HG02970 (cell line): Measurements from ENCODE around the gene TF.
"Not testable (repeated sequence)": the region's sequence is repeated elsewhere in the genome, so short reads cannot be mapped to it uniquely, and the experiment has no call there.

Experiments used
- ATAC-seq: cut with Tn5 transposase; IDR thresholded peaks from one replicate; pipeline ENCODE4 v1.9.1; 2021; ENCODE audit warnings: mild to moderate bottlenecking, moderate library complexity, moderate number of reproducible peaks; ENCODE audit not compliant: unreplicated experiment, low FRiP score

TF gene

GRCh38 chr3:133745981-133746711 lies at the start of gene TF:
Gene TF, plus strand, starts transcription at chr3:133746393. Its CDS starts 48 bp downstream, at chr3:133746441.
- no peak for ATAC-seq

DNA sequence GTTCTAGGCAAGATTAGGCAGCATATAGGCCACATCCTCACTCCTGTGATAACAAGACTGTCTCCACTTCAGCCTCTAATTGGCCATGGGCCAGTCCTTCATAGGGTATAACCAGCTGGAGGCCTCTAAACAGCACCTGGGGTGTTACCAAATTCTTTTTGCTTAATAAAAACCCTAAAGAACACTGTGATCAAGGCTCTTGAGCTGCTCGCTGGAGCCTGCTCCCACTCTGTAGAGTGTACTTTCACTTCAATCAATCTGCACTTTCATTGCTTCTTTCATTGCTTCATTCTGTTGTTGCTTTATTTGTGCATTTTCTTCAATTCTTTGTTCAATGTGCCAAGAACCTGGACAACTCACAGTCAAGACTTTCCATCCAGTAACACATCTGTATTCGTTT lies 48.2 kb upstream of the TF start:
- no peak for ATAC-seq

DNA sequence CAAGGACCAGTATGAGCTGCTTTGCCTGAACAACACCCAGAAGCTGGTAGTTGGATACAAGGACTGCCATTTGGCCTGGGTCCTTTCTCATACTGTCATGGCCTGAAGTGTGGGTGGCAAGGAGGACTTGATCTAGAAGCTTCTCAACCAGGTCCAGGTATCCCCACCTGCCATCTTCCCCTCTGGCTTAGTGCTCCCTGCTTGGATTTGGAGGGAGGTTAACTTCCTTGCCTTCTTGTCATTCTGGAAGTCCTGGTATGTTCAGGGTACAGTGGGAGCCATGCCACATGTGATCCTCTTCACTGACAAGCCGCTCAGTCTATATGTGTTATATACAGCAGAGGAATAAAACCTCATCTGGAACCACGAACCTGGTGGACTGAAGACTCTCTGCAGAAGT lies 46.7 kb upstream of the TF start:
- no peak for ATAC-seq

DNA sequence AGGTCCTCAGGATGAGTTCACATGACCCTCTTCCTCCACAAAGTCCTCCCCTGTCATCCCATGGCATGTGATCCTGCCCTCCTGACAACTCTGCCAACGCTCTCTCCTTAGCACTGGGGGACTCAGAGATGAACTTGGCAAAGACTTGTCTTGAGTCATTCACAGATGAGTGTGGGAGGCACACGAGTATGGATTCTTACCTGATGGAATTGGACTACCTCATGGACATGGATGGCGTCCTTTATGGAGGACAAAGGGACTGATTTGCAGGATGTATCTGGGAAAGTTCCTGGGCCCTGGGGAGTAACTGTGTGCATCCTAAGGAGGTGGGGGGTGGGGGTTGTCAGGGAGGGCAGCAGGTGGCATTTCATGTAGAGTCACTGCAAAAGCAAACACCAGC lies 46.3 kb upstream of the TF start:
- ATAC-seq = no peak

DNA sequence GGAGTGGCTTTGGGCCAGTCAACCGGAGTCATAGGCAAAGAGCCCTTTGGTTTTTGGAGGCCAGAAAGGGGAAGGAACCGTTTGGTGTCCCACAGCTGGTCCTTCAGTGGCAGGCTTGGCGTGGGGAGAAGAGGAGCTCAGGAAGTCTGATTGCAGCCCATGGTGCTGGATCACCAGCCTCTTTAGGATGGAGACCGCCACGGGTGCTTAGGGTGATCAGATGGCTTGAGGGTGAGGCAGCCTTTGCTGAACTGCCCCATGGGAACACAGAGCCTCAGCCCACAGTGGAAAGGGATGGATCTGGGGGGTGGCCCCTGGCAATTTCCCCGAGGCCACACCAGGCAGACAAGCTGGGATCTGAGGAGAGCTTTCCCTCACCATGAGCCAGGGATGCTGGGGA lies 45.8 kb upstream of the TF start:
- ATAC-seq = no peak

DNA sequence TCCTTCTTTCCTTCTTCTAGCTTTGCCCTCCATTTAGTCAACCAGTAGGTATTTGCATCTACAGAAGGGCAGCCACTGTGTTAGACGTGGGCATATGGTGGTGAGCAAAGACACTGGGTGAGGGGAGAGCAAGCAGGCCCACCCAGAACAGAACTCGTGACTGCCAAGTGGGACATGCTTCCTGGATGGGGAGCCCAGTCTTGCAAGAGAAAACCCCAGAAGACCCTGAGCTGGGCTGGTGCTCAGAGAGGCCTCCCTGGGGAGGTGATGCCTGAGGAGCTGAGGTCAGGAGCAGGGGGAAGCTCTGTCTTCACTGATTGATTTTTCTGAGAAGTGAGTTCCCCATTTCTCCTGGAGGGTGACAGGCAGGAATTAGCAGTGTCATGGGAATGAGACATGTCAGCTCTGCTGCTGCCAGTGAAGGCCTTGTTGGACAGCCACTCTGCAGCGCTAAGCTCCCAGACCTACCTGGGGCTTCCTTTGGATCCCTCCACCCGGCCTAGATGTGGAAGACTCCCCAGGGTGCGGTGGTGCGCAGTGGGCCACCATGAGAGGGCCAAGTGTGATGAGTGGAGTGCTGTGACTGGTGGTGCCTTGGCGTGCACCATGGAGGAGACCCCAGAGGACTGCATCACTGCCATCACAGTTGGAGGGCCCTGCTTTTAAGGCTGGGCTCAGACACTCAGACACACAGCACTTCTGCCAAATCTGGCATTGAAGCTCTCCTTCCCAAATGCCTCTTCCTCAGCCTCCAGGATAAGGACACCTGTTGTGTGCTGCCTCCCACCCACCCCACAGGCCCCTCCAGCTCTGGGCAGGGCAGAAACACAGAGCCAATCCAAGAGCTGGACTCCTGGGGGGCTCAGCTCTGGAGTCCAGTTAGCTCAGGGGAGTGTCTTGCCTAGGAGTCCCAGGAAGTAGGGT lies 44.5 kb upstream of the TF start:
- no peak for ATAC-seq

- ATAC-seq = no peak
These were observed 42.3 kb upstream of the TF start for GRCh38 chr3:133703915-133704314.

DNA sequence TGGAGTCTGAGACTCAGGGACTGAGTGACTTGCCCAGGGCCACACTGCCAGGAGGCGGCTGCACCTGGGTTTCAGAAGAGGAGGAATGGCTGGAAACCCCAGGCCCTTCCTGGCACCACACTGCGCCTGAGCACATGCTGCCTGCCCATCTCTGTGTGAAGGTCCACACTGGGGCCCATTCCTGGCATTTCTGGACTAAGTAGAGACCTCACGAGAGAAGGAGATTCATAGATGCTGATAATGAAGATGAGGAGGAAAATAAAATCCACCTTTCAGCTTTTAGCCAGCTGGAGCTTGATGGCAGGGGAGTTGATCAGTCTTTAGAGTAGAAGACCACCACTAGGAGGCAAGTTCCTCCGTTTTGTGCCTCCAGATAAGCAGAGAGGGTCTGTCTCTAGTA lies 40.2 kb upstream of the TF start:
- no peak for ATAC-seq

GRCh38 chr3:133709139-133709750 lies 36.9 kb upstream of the TF start:
- ATAC-seq = no peak

- no peak for ATAC-seq
These were observed 35.2 kb upstream of the TF start for GRCh38 chr3:133711013-133711412.

DNA sequence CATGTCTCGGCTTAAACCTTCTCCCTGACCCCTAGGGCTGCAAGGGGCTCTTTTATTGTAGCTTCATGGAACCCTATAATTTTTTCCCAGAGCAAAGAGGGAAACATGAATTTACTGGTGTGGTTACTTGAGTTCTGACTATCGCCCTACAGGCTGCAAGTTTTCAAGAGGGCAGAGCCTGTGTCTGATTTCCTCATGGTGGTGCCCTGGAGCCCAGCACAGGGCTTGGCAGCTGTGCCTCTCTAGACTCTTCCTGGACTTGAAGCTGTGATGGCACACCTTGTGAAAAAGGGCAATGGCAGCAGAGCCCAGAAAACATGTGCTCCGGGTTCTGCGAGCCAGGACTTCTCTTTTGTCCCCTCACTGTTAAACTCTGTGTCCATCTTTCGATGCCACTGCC lies 34.2 kb upstream of the TF start:
- no peak for ATAC-seq

- no peak for ATAC-seq
These were observed 32.8 kb upstream of the TF start for GRCh38 chr3:133713347-133713746.

DNA sequence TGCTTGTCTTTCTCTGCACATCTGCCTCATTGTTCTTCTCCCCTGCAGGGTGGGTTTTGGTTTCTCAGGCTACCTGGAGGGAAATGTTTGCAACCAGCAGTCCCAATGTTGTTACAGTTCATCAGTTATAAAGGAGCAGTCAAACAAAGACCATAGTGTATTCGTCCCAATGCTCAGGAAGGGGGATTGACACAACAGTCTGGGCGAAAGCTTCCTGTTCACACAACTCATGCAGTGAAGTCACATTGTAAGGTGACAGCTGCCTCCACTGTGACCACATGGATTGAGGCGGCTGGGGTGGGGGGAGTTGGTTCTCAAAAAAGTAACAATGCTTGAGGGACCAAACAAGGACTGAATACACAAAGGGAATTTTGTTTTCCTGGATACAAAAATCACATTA lies 28.8 kb upstream of the TF start:
- ATAC-seq = no peak

- ATAC-seq = no peak
These were observed 23.3 kb upstream of the TF start for GRCh38 chr3:133722935-133723334.

GRCh38 chr3:133730993-133731392 lies 15.2 kb upstream of the TF start:
- no peak for ATAC-seq

GRCh38 chr3:133732231-133732630 lies 14.0 kb upstream of the TF start:
- not testable (repeated sequence) for ATAC-seq

DNA sequence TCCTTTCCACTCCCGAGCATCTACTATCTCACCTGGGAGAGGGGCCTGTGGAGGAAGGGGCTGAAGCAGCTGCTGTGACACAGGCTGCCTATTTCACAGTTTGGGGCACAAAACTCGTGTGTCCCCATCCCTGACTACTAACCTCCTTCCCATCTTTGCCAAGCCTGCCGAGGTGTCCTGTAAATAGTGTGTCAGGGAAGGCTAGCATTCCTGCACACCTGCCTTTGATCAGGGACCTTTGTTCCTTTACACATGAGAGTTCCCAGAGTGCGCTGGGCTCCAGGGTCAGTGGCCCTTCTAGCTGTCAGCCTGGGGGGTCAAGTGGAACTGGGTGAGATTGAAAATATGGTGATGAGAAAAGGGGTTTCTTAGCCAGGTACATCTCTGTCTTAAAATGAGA lies 13.0 kb upstream of the TF start:
- no peak for ATAC-seq

DNA sequence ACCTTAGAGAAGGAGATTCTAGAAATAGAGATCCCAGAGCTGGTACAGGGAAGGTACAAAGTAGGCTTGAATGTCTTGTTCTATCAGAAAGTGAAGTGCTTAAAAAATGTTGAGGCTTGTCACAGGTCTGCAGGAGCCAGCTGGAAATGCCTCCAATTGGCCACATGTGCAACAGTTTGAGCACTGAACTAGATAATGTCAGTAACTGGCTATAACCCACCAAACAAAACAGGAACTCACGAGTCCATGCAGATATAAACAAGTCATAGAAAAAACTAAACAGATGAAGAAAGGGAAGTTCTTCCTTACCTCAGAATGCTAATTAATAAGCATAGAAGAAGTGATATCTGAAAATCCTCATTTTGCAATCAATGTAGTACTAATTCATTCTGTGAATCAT lies 11.9 kb upstream of the TF start:
- ATAC-seq = no peak

DNA sequence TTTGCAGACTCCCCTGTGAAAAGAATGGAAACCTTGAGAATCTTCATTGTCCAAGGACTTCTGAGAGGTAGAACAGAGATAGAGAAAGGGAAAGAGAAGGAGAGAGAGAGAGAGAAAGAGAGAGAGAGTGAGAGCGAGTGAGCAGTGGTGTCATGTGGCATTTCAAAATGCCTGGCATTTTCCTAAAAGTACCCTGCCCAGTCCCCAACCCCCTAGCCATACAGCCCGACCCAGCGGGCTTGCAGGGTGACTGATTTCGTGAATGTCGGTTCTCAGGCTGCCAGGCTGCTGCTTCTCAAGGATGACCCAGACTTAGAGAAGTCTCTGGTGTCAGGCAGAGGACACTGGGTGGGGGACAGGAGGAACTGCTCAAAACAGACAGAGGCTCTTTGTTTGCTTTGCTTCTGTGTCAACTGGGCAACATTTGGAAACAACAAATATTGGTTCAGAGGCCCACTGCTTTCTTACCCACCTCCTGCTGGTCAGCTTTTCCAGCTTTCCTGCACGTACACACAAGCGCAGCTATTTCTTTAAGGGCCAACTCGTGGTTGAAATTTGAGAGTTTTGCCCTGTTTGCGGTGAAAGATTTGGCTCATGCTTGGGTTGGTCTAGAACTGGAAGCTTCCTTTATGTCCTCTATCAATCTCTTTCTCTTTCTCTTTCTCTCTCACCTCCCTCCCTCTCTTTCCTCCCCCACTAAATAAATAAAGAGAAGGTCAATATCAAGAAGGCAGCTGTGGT lies 3.7 kb upstream of the TF start:
- ATAC-seq = no peak

GRCh38 chr3:133744241-133744640 lies 2.0 kb upstream of the TF start:
- no peak for ATAC-seq

GRCh38 chr3:133745108-133745507 lies 1.1 kb upstream of the TF start:
- no peak for ATAC-seq
